Hypothalamus (tissue), 51 donors: ENCODE measurements around the gene PPP1R2C.

Experiments used
- DNase-seq, 51 donors: peaks; one replicate each; lab custom pipeline; 2025; lab: John Stamatoyannopoulos, UW

The PPP1R2C gene

GRCh38 chrX:42751573-42751972 lies 26.4 kb downstream of the PPP1R2C start:
- DNase-seq = no peak

- no peak for DNase-seq
These were observed 29.7 kb downstream of the PPP1R2C start for GRCh38 chrX:42748067-42748850.

GRCh38 chrX:42746606-42747005 lies 31.4 kb downstream of the PPP1R2C start:
- no peak for DNase-seq

- no peak for DNase-seq
These were observed 37.5 kb downstream of the PPP1R2C start for GRCh38 chrX:42740456-42740855.

DNA sequence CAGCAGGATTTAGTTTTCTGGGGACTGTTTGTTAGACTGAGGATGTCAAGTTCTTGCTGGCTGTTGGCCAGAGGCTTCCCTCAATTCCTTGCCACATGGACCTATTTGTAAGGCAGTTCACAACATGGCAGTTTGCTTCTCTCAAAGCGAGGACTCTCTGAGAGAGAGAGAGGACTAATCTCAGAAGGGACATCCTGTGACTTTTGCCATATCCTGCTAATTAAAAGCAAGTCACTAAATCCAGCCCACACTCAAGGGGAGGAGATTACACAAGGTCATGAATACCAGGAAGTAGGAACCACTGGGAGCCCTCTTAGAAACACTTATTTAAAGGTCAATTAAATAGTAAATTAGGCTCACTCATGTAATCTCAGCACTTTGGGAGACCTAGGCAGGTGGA lies 38.2 kb downstream of the PPP1R2C start:
- DNase-seq = no peak

- peak in 1 of 51 donors; percentile 3 for DNase-seq
These were observed 38.7 kb downstream of the PPP1R2C start for GRCh38 chrX:42739258-42739657.

DNA sequence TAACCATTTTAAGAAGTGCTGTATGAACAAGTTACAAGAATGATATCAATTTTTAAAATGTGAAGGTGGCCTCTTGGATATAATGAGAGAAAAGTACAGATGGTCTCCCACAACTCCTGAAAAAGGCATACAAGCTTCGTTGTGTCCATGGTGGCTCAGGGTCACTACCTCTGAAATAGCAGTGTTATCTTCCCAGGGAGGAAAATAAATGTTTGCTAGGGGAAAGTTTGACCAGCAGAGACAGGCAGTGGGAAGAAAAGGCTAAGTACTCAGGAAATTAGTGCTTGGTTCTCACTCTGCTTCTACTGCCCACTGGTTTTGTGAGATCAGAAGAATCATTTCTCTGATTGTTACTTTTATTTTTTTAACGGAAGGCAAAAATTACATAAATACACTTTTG lies 39.4 kb downstream of the PPP1R2C start:
- no peak for DNase-seq

DNA sequence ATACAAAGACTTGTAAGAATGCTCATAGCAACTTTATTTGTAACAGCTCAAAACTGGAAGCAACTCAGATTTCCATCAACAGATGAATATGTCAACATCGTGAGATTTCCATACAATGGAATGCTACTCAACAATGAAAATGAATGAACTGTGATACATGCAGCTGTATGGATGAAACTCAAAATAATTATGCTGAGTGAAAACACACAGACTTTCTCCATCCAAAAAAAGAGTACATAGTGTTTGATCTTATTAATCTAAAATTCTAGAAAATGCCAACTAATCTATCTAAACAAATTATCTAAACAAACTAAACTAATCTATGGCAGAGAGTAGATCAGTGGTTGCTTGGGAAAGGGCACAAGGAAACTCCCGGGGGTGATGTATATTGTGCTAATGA lies 42.7 kb downstream of the PPP1R2C start:
- DNase-seq = no peak

- DNase-seq = no peak
These were observed 45.5 kb downstream of the PPP1R2C start for GRCh38 chrX:42732506-42732905.
